GM12878 (cell line): ENCODE measurements around the gene ACSF3. TPM values are rescaled to one million over a fixed set of nuclear protein-coding genes. Genes with fewer than 3 reads are reported as not detected.

ENCODE experiments used
- ATAC-seq: fragments of 200-7000 bp; cut with Tn5 transposase; 3 replicates; pipeline ENCODE4 v1.9.1; 2020; ENCODE audit warnings: mild to moderate bottlenecking, moderate library complexity
- BruUV-seq: library from RNA; stranded (reverse); fragments of 400-500 nt; replicated peaks from 2 replicates; lab custom pipeline; 2021; lab: Mats Ljungman, UMichigan
- CTCF ChIA-PET: fragments of 300-600 bp; sonication (Branson Sonifier 250); formaldehyde crosslinking; extraction: SDS; loops from one replicate; lab custom pipeline; 2021; ENCODE audit warnings: inconsistent platforms; lab: Yijun Ruan, JAX
- POLR2A ChIA-PET: fragments of 350-600 bp; formaldehyde crosslinking; extraction: SDS; loops from one replicate; lab custom pipeline; 2021; ENCODE audit warnings: inconsistent platforms; lab: Charles Lee
- RAD21 ChIA-PET: fragments of 300-600 bp; sonication (Branson Sonifier 250); formaldehyde crosslinking; loops from one replicate; lab custom pipeline; 2023; ENCODE audit warnings: antibody characterized with exemption; ENCODE audit not compliant: unreplicated experiment; lab: Charles Lee
- SMC1A ChIA-PET: fragments of 300-600 bp; sonication (Branson Sonifier 250); formaldehyde crosslinking; loops from one replicate; lab custom pipeline; 2023; ENCODE audit not compliant: unreplicated experiment, uncharacterized antibody; lab: Charles Lee
- DNase-seq: peaks from one replicate; pipeline ENCODE4 v3.0.0-alpha.2; 2011; ENCODE audit warnings: low read depth, low spot score
- FAIRE-seq: peaks from 3 replicates; lab custom pipeline; 2011; peaks lifted over from hg19 to GRCh38; lab: Jason Lieb, UNC
- H2AFZ ChIP-seq: 2 replicates; pipeline ENCODE4 v1.6.0; 2011; ENCODE audit warnings: low read depth, low read length, control low read depth; ENCODE audit not compliant: control insufficient read depth
- H3K27ac ChIP-seq: 2 replicates; pipeline ENCODE4 v1.5.1; 2011; ENCODE audit warnings: control low read depth; ENCODE audit not compliant: control insufficient read depth, insufficient read depth
- H3K27me3 ChIP-seq, 2 experiments: replicated peaks in 1 of 2; 2 replicates each; pipeline versions ENCODE4 v1.6.0 to v1.6.1; 2011; ENCODE audit warnings: low read length in 1 of 2; ENCODE audit not compliant: control insufficient read depth in 2 of 2, insufficient read depth in 2 of 2
- H3K36me3 ChIP-seq, 2 experiments: 2 replicates each; pipeline ENCODE4 v1.5.1; 2011; ENCODE audit warnings: low read length in 1 of 2; ENCODE audit not compliant: control insufficient read depth in 2 of 2, insufficient read depth in 2 of 2
- H3K4me1 ChIP-seq: 2 replicates; pipeline ENCODE4 v1.6.1; 2011; ENCODE audit warnings: mild to moderate bottlenecking, low read length, moderate library complexity, mixed read lengths; ENCODE audit not compliant: control insufficient read depth, insufficient read depth
- H3K4me2 ChIP-seq: 2 replicates; pipeline ENCODE4 v1.6.0; 2011; ENCODE audit warnings: control low read depth; ENCODE audit not compliant: control insufficient read depth, insufficient read depth
- H3K4me3 ChIP-seq: fragments of 200-600 bp; sonication (generic); 2 replicates; pipeline ENCODE4 v1.5.1; 2016
- H3K79me2 ChIP-seq: 2 replicates; pipeline ENCODE4 v1.6.0; 2011; ENCODE audit warnings: low read length; ENCODE audit not compliant: control insufficient read depth, insufficient read depth
- H3K9ac ChIP-seq: 2 replicates; pipeline ENCODE4 v1.8.0; 2011; ENCODE audit warnings: low read length, control low read depth, mixed read lengths; ENCODE audit not compliant: control insufficient read depth, insufficient read depth
- H3K9me3 ChIP-seq: replicated peaks from 3 replicates; pipeline ENCODE4 v1.5.1; 2011; ENCODE audit warnings: mild to moderate bottlenecking, low read length; ENCODE audit not compliant: control insufficient read depth, insufficient read depth
- H4K20me1 ChIP-seq: 2 replicates; pipeline ENCODE4 v1.6.0; 2011; ENCODE audit not compliant: control insufficient read depth, insufficient read depth
- IRF4 ChIP-seq: IDR thresholded peaks from 2 replicates; pipeline ENCODE4 v1.6.1; 2011; ENCODE audit warnings: low read depth, low read length
- JUND ChIP-seq: IDR thresholded peaks from 2 replicates; pipeline ENCODE4 v1.6.1; 2012; ENCODE audit warnings: low read depth, mild to moderate bottlenecking, low read length, improper control_type of control experiment, moderate library complexity
- MEF2A ChIP-seq: IDR thresholded peaks from 2 replicates; pipeline ENCODE4 v1.6.1; 2011; ENCODE audit warnings: low read depth, mild to moderate bottlenecking, low read length, moderate library complexity; ENCODE audit not compliant: insufficient read depth
- NR2C1 ChIP-seq: fragments of 450-650 bp; IDR thresholded peaks from 2 replicates; pipeline ENCODE4 v1.6.1; 2017; ENCODE audit warnings: antibody characterized with exemption, mild to moderate bottlenecking, moderate library complexity
- PML ChIP-seq: IDR thresholded peaks from 2 replicates; pipeline ENCODE4 v1.6.1; 2012; ENCODE audit warnings: low read length, inconsistent platforms
- TCF12 ChIP-seq: IDR thresholded peaks from 2 replicates; pipeline ENCODE4 v1.6.1; 2011; ENCODE audit warnings: low read depth, mild to moderate bottlenecking, low read length
- TCF3 ChIP-seq: IDR thresholded peaks from 2 replicates; pipeline ENCODE4 v1.6.1; 2012; ENCODE audit warnings: low read depth, mild to moderate bottlenecking, low read length, borderline replicate concordance; ENCODE audit not compliant: insufficient read depth
- YY1 ChIP-seq: IDR thresholded peaks from 2 replicates; pipeline ENCODE4 v1.6.1; 2011; ENCODE audit warnings: low read depth, mild to moderate bottlenecking, low read length
- WGBS: methylation state at CpG from one replicate; pipeline ENCODE4 v1.1.6; 2016; ENCODE audit warnings: low lambda C conversion rate; ENCODE audit not compliant: insufficient replicate concordance, insufficient coverage; ENCODE audit errors: missing lambda C conversion rate; 5-methylcytosine and 5-hydroxymethylcytosine counted together
- in situ Hi-C: fragments of 300-500 bp; cut with MboI; formaldehyde crosslinking; loops from 9 replicates; pipeline ENCODE4 v1.14.3; 2018; ENCODE audit warnings: mixed read lengths
- intact Hi-C: fragments of 100-400 bp; cut with micrococcal nuclease; formaldehyde crosslinking; loops from one replicate; pipeline ENCODE4 v1.14.2; 2022; ENCODE audit not compliant: unreplicated experiment
- polyA plus RNA-seq, 11 experiments: library from polyadenylated mRNA; depleted of rRNA in 4 of 11; unstranded in 6 of 11; stranded (reverse) in 5 of 11; fragments of >200 nt; fragmentation: Nextera tagmentation in 4 of 11; fragmentation: Illumina TruSeq in 1 of 11; extraction: Ambion mirVana in 4 of 11; extraction: Trizol in 1 of 11; gene quantifications; 1 replicate in 1 of 11; 2 replicates in 10 of 11; pipeline versions ENCODE4 v1.2.1 to v1.2.3, GENCODE V29; 2011 to 2016; ENCODE audit warnings: inconsistent platforms in 2 of 11, missing spikeins in 2 of 11, low read depth in 1 of 11
- total RNA-seq, 4 experiments: library from RNA; depleted of rRNA in 3 of 4; stranded (reverse); fragments of >200 nt in 3 of 4; fragmentation: Illumina TruSeq in 1 of 4; extraction: Trizol in 1 of 4; gene quantifications; 2 replicates each; pipeline versions ENCODE4 v1.2.1 to v1.2.3, GENCODE V29; 2013 to 2021
- TF ChIP-seq, protein P1 (sequence below): IDR thresholded peaks from 2 replicates; pipeline ENCODE4 v1.6.1; 2011; ENCODE audit warnings: mild to moderate bottlenecking, low read depth, low read length, moderate library complexity; ENCODE audit not compliant: insufficient replicate concordance
- TF ChIP-seq, protein P2 (sequence below): fragments of 450-650 bp; formaldehyde crosslinking; IDR thresholded peaks from 2 replicates; pipeline ENCODE4 v1.4.0; 2022; ENCODE audit warnings: mild to moderate bottlenecking, moderate library complexity

The ACSF3 gene
- total and polyA plus RNA-seq, 10 of the 15 experiments (the other 5 are each of a cell fraction or from before 2014, with no cell fraction given): 1.0 to 44.4 (median 25.8) TPM

GRCh38 chr16:89144681-89145080 is 51.0 kb downstream of the ACSF3 start:
- ChIA-PET CTCF (no interaction called here), SMC1A (no interaction called here), RAD21 (no interaction called here), POLR2A (no interaction called here)
- in situ Hi-C loops: no loop called here
- no peaks in the 10 kb centered on the region for H3K79me2 ChIP-seq
- no peaks in the 10 kb centered on the region for H3K27me3 ChIP-seq
- no peak for DNase-seq
- no peak overlapping the region for H3K4me2 ChIP-seq
- no peak overlapping the region for H3K4me3 ChIP-seq
- no peaks in the 10 kb centered on the region for H3K4me1 ChIP-seq
- no peak overlapping the region for H2AFZ ChIP-seq
- intact Hi-C loops: no loop called here
- H3K36me3 ChIP-seq: peaks cover 9 to 12% of the 10 kb centered on the region in 2 experiments
- BruUV-seq: no TSS peak
- H3K9me3 ChIP-seq: peaks cover 6% of the 10 kb centered on the region; the same call in 1 of the 3 replicates
- FAIRE-seq: no peak
- no peaks in the 10 kb centered on the region for H4K20me1 ChIP-seq
- TF ChIP-seq TCF12: no peak
- TF ChIP-seq, protein P1, sequence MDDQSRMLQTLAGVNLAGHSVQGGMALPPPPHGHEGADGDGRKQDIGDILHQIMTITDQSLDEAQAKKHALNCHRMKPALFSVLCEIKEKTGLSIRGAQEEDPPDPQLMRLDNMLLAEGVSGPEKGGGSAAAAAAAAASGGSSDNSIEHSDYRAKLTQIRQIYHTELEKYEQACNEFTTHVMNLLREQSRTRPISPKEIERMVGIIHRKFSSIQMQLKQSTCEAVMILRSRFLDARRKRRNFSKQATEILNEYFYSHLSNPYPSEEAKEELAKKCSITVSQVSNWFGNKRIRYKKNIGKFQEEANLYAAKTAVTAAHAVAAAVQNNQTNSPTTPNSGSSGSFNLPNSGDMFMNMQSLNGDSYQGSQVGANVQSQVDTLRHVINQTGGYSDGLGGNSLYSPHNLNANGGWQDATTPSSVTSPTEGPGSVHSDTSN: no peak
- no peak for TF ChIP-seq MEF2A
- TF ChIP-seq PML: no peak
- no peak for TF ChIP-seq NR2C1
- TF ChIP-seq IRF4: no peak
- TF ChIP-seq, protein P2, sequence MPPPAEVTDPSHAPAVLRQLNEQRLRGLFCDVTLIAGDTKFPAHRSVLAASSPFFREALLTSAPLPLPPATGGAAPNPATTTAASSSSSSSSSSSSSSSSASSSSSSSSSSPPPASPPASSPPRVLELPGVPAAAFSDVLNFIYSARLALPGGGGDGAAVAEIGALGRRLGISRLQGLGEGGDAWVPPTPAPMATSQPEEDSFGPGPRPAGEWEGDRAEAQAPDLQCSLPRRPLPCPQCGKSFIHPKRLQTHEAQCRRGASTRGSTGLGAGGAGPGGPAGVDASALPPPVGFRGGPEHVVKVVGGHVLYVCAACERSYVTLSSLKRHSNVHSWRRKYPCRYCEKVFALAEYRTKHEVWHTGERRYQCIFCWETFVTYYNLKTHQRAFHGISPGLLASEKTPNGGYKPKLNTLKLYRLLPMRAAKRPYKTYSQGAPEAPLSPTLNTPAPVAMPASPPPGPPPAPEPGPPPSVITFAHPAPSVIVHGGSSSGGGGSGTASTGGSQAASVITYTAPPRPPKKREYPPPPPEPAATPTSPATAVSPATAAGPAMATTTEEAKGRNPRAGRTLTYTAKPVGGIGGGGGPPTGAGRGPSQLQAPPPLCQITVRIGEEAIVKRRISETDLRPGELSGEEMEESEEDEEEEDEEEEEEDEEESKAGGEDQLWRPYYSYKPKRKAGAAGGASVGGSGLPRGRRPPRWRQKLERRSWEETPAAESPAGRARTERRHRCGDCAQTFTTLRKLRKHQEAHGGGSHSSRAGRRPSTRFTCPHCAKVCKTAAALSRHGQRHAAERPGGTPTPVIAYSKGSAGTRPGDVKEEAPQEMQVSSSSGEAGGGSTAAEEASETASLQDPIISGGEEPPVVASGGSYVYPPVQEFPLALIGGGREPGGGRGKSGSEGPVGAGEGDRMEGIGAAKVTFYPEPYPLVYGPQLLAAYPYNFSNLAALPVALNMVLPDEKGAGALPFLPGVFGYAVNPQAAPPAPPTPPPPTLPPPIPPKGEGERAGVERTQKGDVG: no peak
- TF ChIP-seq YY1: no peak
- no peak for TF ChIP-seq TCF3
- no peak for TF ChIP-seq JUND
- 84% methylated on average over 6 of the region's 6 CpGs for WGBS
- no peak overlapping the region for H3K9ac ChIP-seq
- ATAC-seq: no peak
- no peak overlapping the region for H3K27ac ChIP-seq
